Measurements from ENCODE around the gene STARD10.

DNA sequence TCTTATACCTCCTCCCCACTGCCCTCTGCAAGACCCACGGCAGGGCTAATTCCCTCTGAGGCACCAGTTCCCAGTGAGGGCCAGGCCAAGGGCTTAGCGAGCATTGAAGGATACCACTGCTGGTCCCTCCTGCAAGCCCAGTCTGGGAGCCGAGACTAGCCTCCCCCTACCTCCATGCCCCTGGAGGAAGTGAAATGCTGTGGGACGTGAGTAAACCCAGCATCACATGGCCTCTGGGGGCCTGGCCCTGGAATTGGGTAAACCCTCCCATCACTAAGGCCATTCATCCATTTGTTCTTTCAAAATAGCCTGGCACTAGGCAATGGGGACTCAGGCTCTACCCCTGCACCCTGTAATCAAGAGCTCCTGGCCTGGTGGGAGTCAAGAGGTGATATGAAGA lies 66.3 kb downstream of the STARD10 start:
- no peak for TF ChIP-seq POLR2AphosphoS5 (IDR thresholded peaks at IDR 0.05)
- TF ChIP-seq, protein P1, sequence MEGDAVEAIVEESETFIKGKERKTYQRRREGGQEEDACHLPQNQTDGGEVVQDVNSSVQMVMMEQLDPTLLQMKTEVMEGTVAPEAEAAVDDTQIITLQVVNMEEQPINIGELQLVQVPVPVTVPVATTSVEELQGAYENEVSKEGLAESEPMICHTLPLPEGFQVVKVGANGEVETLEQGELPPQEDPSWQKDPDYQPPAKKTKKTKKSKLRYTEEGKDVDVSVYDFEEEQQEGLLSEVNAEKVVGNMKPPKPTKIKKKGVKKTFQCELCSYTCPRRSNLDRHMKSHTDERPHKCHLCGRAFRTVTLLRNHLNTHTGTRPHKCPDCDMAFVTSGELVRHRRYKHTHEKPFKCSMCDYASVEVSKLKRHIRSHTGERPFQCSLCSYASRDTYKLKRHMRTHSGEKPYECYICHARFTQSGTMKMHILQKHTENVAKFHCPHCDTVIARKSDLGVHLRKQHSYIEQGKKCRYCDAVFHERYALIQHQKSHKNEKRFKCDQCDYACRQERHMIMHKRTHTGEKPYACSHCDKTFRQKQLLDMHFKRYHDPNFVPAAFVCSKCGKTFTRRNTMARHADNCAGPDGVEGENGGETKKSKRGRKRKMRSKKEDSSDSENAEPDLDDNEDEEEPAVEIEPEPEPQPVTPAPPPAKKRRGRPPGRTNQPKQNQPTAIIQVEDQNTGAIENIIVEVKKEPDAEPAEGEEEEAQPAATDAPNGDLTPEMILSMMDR (IDR thresholded peaks at IDR 0.05): no peak
- TF ChIP-seq EP300 (IDR thresholded peaks at IDR 0.05): no peak
- no peak for TF ChIP-seq POLR2A (IDR thresholded peaks at IDR 0.05)
